ENCODE results near the gene TXNDC11.

The TXNDC11 gene

GRCh38 chr16:11705311-11706025, 37.2 kb downstream of the TXNDC11 start:
- TF ChIP-seq, protein P1, sequence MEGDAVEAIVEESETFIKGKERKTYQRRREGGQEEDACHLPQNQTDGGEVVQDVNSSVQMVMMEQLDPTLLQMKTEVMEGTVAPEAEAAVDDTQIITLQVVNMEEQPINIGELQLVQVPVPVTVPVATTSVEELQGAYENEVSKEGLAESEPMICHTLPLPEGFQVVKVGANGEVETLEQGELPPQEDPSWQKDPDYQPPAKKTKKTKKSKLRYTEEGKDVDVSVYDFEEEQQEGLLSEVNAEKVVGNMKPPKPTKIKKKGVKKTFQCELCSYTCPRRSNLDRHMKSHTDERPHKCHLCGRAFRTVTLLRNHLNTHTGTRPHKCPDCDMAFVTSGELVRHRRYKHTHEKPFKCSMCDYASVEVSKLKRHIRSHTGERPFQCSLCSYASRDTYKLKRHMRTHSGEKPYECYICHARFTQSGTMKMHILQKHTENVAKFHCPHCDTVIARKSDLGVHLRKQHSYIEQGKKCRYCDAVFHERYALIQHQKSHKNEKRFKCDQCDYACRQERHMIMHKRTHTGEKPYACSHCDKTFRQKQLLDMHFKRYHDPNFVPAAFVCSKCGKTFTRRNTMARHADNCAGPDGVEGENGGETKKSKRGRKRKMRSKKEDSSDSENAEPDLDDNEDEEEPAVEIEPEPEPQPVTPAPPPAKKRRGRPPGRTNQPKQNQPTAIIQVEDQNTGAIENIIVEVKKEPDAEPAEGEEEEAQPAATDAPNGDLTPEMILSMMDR (IDR thresholded peaks at IDR 0.05; ENCODE audit: extremely low read depth, missing control alignments) = no peak
- no peak for DNase-seq (ENCODE audit: low spot score)

- TF ChIP-seq, protein P1 (IDR thresholded peaks at IDR 0.05; ENCODE audit: extremely low read depth, missing control alignments) = no peak
- DNase-seq (ENCODE audit: low spot score) = no peak
Measured at GRCh38 chr16:11700264-11701029, 42.2 kb downstream of the TXNDC11 start.

- DNase-seq (ENCODE audit: low spot score) = no peak
- TF ChIP-seq, protein P1 (IDR thresholded peaks at IDR 0.05; ENCODE audit: extremely low read depth, missing control alignments) = no peak
Measured at GRCh38 chr16:11699234-11699894, 43.3 kb downstream of the TXNDC11 start.

DNA sequence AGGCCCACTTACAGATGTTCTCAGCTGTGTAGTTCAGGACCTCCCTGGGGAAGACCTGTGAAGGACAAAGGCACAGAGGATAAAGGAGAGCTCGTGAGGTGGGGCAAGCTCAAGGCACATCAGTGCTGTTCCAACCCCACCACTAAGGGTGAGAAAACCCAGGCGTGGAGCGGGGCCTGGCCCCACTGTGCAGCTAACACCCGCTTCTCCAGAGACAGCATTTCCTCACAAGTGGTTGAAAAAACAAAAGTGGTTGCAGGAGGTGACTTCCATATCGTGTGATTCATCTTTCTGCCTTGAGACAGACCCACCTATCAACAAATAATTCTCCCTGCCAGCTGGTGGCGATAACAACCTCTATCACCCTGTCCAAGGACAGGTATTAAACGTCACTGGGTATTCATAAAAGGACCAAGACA, 44.4 kb downstream of the TXNDC11 start:
- no peak for DNase-seq (ENCODE audit: low spot score)
- TF ChIP-seq, protein P1 (IDR thresholded peaks at IDR 0.05; ENCODE audit: extremely low read depth, missing control alignments) = no peak

DNA sequence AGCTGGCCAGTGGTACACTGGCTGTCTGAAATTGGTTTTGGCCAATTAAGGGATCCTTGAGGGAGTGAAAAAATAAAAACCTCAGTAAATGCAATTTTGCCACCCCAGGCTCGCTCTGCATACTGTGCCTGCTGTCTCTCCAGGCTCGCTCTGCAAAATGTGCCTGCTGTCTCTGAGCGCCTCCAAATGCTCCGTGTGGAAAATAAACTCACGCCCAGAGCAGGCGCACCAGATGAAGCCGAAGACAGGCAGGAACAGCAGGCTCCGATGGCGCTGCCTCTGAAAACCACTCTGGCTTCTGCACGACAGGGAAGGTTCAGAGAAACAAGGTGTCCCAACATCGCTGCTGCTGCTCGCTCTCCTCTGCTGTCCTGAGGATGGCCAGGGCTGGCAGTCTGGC, 45.3 kb downstream of the TXNDC11 start:
- TF ChIP-seq, protein P1 (IDR thresholded peaks at IDR 0.05; ENCODE audit: extremely low read depth, missing control alignments) = no peak
- DNase-seq (ENCODE audit: low spot score) = no peak

GRCh38 chr16:11696266-11697012, 46.2 kb downstream of the TXNDC11 start:
- TF ChIP-seq, protein P1 (IDR thresholded peaks at IDR 0.05; ENCODE audit: extremely low read depth, missing control alignments) = no peak
- no peak for DNase-seq (ENCODE audit: low spot score)

All from GM20000 (cell line).